Gastroesophageal sphincter (tissue), 3 donors: ENCODE measurements around the gene MAML3.

ENCODE experiments used
- CTCF ChIP-seq, 4 experiments: fragments of 200-600 bp in 2 of 4; fragments of 450-650 bp in 2 of 4; sonication (generic) in 1 of 4; IDR thresholded peaks; one replicate each; pipeline ENCODE4 v1.5.1; 2017 to 2019; ENCODE audit warnings: antibody characterized with exemption in 4 of 4, mild to moderate bottlenecking in 2 of 4, moderate library complexity in 2 of 4
- EP300 ChIP-seq: sonication (generic); formaldehyde crosslinking; IDR thresholded peaks from one replicate; pipeline ENCODE4 v1.6.1; 2017; ENCODE audit warnings: antibody characterized with exemption, mild to moderate bottlenecking
- POLR2A ChIP-seq, 2 donors: fragments of 450-650 bp; IDR thresholded peaks; one replicate each; pipeline ENCODE4 v1.6.1; 2017; ENCODE audit warnings: antibody characterized with exemption in 2 of 2, mild to moderate bottlenecking in 2 of 2, moderate library complexity in 1 of 2
- POLR2AphosphoS5 ChIP-seq: sonication (generic); formaldehyde crosslinking; IDR thresholded peaks from one replicate; pipeline ENCODE4 v1.6.1; 2017; ENCODE audit warnings: antibody characterized with exemption

- no peak for TF ChIP-seq CTCF (IDR thresholded peaks at IDR 0.05)
- no peak for TF ChIP-seq POLR2A (IDR thresholded peaks at IDR 0.05)
- no peak for TF ChIP-seq EP300
- TF ChIP-seq POLR2AphosphoS5, result no peak
Measured at GRCh38 chr4:139900964-139901376, 253.0 kb downstream of the MAML3 start.
